DOHH2 (cell line): ENCODE data around the gene NGEF.

Experiments used
- H3F3A ChIP-seq: fragments of 200-600 bp; sonication (generic), shearing (Covaris generic); 2 replicates; pipeline ENCODE4 v1.6.0; 2016; ENCODE audit warnings: antibody characterized with exemption, mild to moderate bottlenecking; ENCODE audit not compliant: control insufficient read depth, insufficient read depth
- H3K27ac ChIP-seq: fragments of 200-600 bp; sonication (generic); 2 replicates; pipeline ENCODE4 v1.5.1; 2014; ENCODE audit warnings: low read depth, mild to moderate bottlenecking, low read length, moderate library complexity
- H3K27me3 ChIP-seq: fragments of 200-600 bp; sonication (generic); 2 replicates; pipeline ENCODE4 v1.6.1; 2014; ENCODE audit warnings: mild to moderate bottlenecking, low read length, mixed read lengths; ENCODE audit not compliant: control insufficient read depth
- H3K36me3 ChIP-seq: fragments of 200-600 bp; sonication (generic); 2 replicates; pipeline ENCODE4 v1.6.1; 2014; ENCODE audit warnings: mild to moderate bottlenecking, low read length, moderate library complexity, mixed read lengths; ENCODE audit not compliant: control insufficient read depth
- H3K4me1 ChIP-seq: fragments of 200-600 bp; sonication (generic); 2 replicates; pipeline ENCODE4 v1.6.1; 2014; ENCODE audit warnings: mild to moderate bottlenecking, low read length, mixed read lengths; ENCODE audit not compliant: control insufficient read depth
- H3K4me2 ChIP-seq: fragments of 200-600 bp; sonication (generic); 2 replicates; pipeline ENCODE4 v1.6.0; 2014; ENCODE audit warnings: mild to moderate bottlenecking, low read length, moderate library complexity
- H3K4me3 ChIP-seq: fragments of 200-600 bp; sonication (generic); 2 replicates; pipeline ENCODE4 v1.5.1; 2014; ENCODE audit warnings: mild to moderate bottlenecking, low read length, mixed read lengths
- H3K79me2 ChIP-seq: fragments of 200-600 bp; sonication (generic); 2 replicates; pipeline ENCODE4 v1.6.1; 2014; ENCODE audit warnings: mild to moderate bottlenecking, low read length, mixed read lengths; ENCODE audit not compliant: control insufficient read depth
- H3K9me2 ChIP-seq: fragments of 200-600 bp; sonication (generic); replicated peaks from 2 replicates; pipeline ENCODE4 v1.6.1; 2014; ENCODE audit warnings: mild to moderate bottlenecking, low read length, mixed read lengths; ENCODE audit not compliant: control insufficient read depth
- H3K9me3 ChIP-seq: fragments of 200-600 bp; sonication (generic); 2 replicates; pipeline ENCODE4 v1.6.1; 2014; ENCODE audit warnings: antibody characterized with exemption, low read length, mixed read lengths; ENCODE audit not compliant: control insufficient read depth, insufficient read depth
- H4K20me1 ChIP-seq: fragments of 200-600 bp; sonication (generic); 2 replicates; pipeline ENCODE4 v1.6.0; 2014; ENCODE audit warnings: low read depth, mild to moderate bottlenecking, antibody characterized with exemption, low read length, moderate library complexity; ENCODE audit not compliant: control insufficient read depth, insufficient read depth
- CTCF ChIP-seq: fragments of 200-600 bp; sonication (generic); IDR thresholded peaks from one replicate; pipeline ENCODE4 v1.5.1; 2014; ENCODE audit warnings: antibody characterized with exemption, mild to moderate bottlenecking, low read depth, low read length; ENCODE audit not compliant: poor library complexity, severe bottlenecking
- EZH2phosphoT487 ChIP-seq: fragments of 200-600 bp; sonication (generic); IDR thresholded peaks from 2 replicates; pipeline ENCODE4 v1.6.1; 2017; ENCODE audit warnings: borderline replicate concordance, mild to moderate bottlenecking, antibody characterized with exemption, low read length, moderate library complexity, mixed read lengths

Gene NGEF

GRCh38 chr2:232903989-232904388 is 109.1 kb downstream of the NGEF start:
- no peak overlapping the region for H3K27ac ChIP-seq
- no peaks in the 10 kb centered on the region for H3K9me2 ChIP-seq
- no peak for TF ChIP-seq CTCF
- no peak for TF ChIP-seq EZH2phosphoT487
- H3K4me1 ChIP-seq, result no peaks in the 10 kb centered on the region
- H3F3A ChIP-seq, result no peaks in the 10 kb centered on the region
- no peaks in the 10 kb centered on the region for H3K36me3 ChIP-seq
- H3K79me2 ChIP-seq, result no peaks in the 10 kb centered on the region
- no peak overlapping the region for H3K4me3 ChIP-seq
- H4K20me1 ChIP-seq, result no peaks in the 10 kb centered on the region
- H3K4me2 ChIP-seq, result no peak overlapping the region
- no peaks in the 10 kb centered on the region for H3K27me3 ChIP-seq
- H3K9me3 ChIP-seq, result no peaks in the 10 kb centered on the region

GRCh38 chr2:232901736-232902578 is 111.1 kb downstream of the NGEF start:
- H3K36me3 ChIP-seq, result no peaks in the 10 kb centered on the region
- H3F3A ChIP-seq, result no peaks in the 10 kb centered on the region
- H4K20me1 ChIP-seq, result no peaks in the 10 kb centered on the region
- H3K79me2 ChIP-seq, result no peaks in the 10 kb centered on the region
- no peak overlapping the region for H3K4me3 ChIP-seq
- TF ChIP-seq CTCF (no peak), EZH2phosphoT487 (no peak)
- H3K9me2 ChIP-seq, result no peaks in the 10 kb centered on the region
- H3K4me2 ChIP-seq, result no peak overlapping the region
- no peaks in the 10 kb centered on the region for H3K9me3 ChIP-seq
- H3K4me1 ChIP-seq, result no peaks in the 10 kb centered on the region
- 0 out of 2 replicates have a peak, but pooled peaks cover 2% of the 10 kb centered on the region for H3K27me3 ChIP-seq
- H3K27ac ChIP-seq, result no peak overlapping the region

GRCh38 chr2:232900811-232901735 is 112.0 kb downstream of the NGEF start:
- H3K4me3 ChIP-seq, result no peak overlapping the region
- no peaks in the 10 kb centered on the region for H3K9me2 ChIP-seq
- no peaks in the 10 kb centered on the region for H3F3A ChIP-seq
- H3K4me1 ChIP-seq, result no peaks in the 10 kb centered on the region
- H3K36me3 ChIP-seq, result no peaks in the 10 kb centered on the region
- H4K20me1 ChIP-seq, result no peaks in the 10 kb centered on the region
- 0 out of 2 replicates have a peak, but pooled peaks cover 2% of the 10 kb centered on the region for H3K27me3 ChIP-seq
- no peak overlapping the region for H3K27ac ChIP-seq
- TF ChIP-seq CTCF (no peak), EZH2phosphoT487 (no peak)
- H3K9me3 ChIP-seq, result no peaks in the 10 kb centered on the region
- no peak overlapping the region for H3K4me2 ChIP-seq
- no peaks in the 10 kb centered on the region for H3K79me2 ChIP-seq
